Stimulated activated CD4-positive, alpha-beta T cell treated with anti-CD3 and anti-CD28 coated beads, TNF-alpha, amount 100 ng/mL, for 4 hours (primary cell): ENCODE results near the gene ZNF530.

Experiments used
- DNase-seq, 3 experiments: peaks; one replicate each; pipeline ENCODE4 v3.0.0-alpha.2; 2020; ENCODE audit warnings: low read depth in 3 of 3

Gene ZNF530

DNA sequence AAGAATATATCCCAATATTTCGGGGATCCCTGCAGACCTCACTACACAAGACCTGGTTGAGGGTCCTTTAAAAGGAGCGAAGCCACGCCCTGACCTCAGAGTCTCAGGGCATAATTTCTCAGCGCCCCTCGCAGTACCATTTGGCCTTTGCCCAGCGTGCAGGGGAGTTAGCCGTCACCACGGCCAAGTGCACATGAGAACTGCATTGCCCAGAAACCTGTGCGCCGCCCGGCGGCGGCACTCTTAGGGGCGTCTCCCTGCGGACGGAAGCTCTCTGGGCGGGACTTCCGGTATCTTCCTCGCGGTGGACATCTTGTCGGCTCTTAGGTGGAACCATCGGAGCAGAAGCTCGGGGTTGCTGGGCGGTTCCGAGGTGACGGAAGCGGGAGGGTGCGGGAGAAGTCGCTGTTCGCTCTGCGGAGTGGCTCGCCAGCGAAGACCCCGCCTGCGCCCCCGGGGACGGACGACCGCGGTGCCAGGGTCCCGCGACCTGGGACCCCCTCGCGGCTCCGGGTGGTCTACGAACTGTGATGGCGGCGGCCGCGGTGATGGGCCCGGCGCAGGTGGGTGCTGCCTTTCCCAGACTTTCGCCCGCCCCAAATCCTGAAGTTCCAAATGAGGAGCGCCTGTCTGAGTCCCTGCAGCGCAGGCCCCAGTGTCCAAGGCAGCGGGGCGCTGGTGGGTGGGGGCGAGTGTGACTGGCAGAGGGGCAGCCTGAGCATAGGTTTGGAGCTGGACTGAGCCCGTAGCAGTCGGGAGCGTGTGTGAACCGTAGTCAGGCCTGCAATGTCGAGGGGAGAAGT lies 14.5 kb downstream of the ZNF530 start, which contains the start of gene ZNF134:
Gene ZNF134, plus strand, starts transcription at position 302 of the 803 bp plus-strand sequence. CDS start 5,227 bp downstream, outside the sequence.
- peak; percentile 69 to 81 (median 79) for DNase-seq

DNA sequence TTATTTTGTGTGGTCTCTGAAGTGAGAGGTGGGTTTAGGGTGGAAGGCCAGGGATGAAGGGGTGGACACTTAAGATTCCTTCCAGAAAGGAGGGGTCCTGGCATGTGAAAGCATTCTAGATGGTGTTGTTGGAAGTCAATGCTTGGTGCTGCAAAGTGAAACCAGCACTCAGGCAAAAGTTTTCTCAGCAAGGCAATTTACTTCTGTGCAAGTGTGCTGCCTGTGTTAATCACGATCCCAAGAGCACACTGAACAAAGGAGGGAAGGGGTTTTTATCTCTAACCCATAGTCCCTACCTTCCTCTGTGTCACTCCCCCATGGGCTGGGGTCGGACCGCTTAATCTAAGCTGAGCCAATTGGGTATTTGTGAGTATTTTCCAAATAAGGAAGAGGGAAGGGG lies 15.7 kb downstream of the ZNF530 start:
- no peak for DNase-seq

DNA sequence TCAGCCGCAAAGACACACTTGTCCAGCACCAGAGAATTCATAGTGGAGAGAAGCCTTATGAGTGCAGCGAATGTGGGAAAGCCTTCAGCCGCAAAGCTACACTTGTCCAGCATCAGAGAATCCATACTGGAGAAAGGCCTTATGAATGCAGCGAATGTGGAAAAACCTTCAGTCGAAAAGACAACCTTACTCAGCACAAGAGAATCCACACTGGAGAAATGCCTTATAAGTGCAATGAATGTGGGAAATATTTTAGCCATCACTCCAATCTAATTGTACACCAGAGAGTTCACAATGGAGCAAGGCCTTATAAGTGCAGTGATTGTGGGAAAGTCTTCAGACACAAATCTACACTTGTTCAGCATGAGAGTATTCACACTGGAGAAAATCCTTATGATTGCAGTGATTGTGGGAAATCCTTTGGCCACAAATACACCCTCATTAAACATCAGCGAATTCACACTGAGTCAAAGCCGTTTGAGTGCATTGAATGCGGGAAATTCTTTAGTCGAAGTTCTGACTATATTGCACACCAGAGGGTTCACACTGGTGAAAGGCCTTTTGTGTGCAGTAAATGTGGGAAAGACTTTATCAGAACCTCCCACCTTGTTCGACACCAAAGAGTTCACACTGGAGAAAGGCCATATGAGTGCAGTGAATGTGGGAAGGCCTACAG lies 21.1 kb downstream of the ZNF530 start:
- no peak for DNase-seq

DNA sequence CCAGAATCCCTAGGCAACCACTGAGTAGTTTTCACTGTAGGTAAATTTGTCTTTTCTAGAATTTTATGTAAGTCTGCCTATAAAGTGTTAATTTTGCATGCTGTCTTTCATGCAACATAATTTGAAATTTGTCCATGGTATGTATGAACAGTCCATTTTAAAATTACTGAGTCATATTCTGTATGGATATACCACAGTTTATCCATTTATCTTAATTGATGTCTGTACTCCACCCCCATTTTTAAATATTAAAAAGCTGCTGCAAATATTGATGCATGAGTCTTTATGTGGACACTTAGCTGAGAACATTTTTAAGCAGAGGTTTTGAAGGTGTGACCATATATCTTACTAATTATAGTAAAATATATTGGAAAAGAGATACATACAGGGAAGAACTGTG lies 23.4 kb downstream of the ZNF530 start:
- no peak for DNase-seq

DNA sequence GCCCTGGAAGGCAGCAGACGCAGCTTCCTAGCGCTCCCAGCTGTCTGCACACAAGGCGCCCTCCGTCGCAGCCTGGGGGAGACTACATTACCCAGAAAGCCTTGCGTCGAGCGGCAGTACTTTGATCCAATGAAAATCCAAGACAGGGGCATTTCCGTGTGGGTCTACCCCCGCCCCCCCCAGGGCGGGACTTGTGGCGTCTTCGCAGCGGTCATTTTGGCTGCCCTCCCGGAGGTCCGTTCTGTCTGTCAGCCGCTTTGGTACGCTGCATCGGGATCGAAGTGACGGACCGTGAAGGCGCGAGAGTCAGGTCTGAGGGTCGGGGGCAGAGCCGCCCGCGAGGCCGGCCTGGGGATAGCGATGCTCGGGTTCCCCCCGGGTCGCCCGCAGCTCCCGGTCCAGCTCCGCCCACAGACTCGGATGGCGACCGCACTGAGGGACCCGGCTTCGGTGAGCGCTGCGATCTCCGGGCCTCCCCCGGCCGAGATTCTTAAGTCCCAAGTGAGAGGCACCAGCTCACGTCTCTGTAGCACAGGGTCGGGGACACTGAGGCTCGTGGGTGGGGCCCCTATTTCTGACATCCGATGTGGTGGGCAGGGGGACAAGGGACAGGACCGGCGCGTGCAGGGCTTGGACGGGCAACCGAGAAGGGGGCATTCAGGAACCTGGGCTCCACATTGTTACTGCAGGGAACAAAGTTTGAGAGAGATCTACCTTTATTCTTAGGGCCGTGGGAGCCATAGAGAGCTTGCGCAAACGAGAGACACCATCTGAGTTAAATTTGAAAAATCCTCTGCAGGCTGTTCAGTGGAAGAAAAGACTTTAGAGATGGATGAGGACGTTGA lies 33.5 kb downstream of the ZNF530 start, which contains the start of gene ZNF211:
Gene ZNF211, plus strand, starts transcription at position 182 of the 845 bp plus-strand sequence. Its CDS starts 179 bp downstream, at position 361.
- peak; percentile 61 to 80 (median 72) for DNase-seq

DNA sequence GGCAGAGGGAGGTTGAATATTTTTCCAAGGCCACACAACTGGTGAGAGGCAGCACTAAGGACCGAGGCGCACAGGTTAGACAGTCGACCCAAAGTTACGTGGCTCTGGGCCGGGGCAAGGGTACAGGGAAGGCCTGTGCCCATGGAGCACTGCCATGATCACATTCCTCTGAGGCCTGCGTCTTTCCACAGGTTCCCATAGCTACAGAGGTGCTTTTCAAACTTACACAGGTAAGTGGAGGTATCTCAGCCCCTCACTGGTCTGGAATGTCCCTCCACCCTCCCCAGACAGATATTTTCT lies 34.1 kb downstream of the ZNF530 start:
- no peak for DNase-seq

DNA sequence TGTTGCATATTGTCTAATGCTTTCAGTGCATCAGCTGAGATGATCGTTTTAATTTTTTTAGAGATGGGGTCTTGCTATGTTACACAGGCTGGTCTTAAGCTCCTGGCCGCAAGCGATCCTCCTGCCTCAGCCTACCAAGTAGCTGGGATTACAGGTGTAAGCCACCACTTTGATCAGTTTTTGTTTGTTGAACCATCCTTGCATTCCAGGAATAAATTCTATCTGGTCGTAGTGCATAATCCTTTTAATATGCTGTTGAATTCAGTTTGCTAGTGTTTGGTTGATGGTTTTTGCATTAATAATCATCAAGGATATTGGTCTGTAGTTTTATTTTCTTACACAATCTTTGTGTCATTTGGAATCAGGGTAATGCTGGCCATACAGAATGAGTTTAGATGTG lies 37.7 kb downstream of the ZNF530 start:
- no peak for DNase-seq

DNA sequence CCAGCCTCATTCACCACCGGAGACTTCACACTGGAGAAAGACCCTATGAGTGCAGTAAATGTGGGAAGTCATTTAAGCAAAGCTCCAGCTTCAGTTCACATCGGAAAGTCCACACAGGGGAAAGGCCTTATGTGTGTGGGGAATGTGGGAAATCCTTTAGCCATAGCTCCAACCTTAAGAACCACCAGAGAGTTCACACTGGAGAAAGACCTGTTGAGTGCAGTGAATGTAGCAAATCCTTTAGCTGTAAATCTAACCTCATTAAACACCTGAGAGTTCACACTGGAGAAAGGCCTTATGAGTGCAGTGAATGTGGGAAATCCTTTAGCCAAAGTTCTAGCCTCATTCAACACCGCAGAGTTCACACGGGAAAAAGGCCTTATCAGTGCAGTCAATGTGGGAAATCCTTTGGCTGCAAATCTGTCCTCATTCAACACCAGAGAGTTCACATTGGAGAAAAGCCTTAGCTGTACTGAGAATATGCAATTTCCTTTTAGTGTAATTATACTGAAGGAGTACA lies 42.1 kb downstream of the ZNF530 start:
- DNase-seq, result no peak

DNA sequence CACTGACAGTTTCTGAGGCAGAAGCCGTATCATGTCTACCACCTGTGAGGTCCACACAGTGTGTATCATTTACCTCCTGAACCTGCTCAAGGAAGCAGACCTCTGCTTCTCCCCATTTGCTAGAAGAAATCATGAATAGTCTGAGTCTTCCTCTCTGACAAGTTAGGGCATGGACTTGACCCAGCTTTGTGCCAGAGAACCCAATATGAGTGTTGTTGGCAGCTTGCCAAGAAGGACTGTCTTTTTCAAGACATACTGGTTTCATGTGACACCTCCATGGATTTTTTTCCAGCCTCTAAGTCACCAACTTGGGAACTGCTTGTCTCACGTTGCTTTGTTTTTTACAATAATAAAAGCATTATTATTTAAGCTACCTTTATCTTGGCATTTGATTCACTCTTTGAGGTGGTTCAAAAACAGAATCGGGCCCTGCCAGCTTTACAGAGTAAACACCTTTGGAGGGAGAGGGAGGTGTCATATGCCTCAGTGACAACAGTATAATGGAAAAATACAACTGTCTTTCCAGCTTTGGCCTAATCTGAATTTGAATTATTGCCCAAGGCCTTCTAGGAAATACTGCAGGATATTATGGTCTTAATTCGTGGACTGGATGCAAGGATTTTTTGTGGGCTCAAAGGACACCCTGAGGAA lies 42.8 kb downstream of the ZNF530 start:
- DNase-seq, result no peak

DNA sequence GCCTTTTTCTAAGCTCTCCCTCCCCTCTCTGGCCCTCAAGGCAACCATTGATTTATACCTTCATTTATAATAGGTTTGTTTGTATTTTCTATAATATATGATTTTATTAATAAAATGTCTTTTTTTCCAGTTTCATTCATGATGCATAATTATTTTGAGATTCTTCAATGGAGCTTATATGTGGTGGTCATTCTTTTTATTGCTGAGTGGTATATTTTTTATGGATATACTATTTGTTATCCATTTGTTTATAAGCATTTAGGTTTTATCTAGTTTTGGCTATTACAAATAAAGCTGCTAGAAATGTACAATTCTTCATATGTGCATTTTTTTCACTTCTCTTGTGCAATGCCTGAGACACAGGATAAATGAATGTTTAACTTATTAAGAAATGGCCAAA lies 44.0 kb downstream of the ZNF530 start:
- no peak for DNase-seq

DNA sequence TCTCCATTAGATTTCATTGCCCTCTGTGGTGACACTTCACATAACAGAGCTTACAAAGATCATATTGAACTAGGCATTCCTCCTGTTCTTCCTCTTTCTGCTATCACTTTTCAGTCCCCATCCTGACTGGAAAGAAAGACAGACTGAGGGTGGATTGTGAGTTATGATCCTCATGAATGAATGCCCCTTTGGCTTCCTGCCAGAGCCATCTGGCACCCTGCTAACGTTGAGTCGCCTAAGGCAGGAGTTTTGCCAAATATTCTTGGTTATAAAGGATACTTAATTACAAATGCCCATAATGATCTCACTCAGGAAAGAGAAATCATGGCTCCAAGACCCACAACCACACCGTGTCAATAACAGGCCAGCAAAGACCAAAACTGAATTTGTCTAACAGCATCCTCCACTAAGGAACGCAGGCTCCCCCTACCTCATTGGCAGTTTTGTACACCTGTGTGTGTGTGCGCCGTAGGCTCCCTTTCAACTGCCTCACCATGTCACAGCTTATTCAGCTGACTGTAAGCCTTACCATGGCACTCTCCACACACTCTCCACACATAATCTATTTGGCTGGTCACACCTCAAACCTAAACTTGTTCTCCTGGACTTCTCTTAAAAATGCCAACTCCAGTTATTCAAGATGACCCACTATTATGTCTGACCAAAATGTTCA lies 48.8 kb downstream of the ZNF530 start:
- no peak for DNase-seq

DNA sequence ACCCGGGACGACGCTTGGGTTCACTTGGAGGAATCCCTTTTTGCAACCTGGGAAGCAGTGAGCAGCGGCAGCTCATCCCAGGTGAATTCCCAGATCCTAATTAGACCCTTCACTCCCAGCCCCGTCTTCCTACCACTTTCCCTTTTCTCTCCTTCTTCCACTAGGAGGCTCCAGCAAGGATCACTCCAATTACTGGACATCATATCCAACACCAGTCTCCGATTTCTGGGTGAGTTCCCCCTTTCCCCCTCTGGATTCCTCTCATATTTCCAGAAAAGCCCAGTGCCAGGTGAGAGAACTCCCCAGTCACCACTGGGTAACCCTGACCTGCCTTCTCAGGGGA lies 51.9 kb downstream of the ZNF530 start:
- no peak for DNase-seq

DNA sequence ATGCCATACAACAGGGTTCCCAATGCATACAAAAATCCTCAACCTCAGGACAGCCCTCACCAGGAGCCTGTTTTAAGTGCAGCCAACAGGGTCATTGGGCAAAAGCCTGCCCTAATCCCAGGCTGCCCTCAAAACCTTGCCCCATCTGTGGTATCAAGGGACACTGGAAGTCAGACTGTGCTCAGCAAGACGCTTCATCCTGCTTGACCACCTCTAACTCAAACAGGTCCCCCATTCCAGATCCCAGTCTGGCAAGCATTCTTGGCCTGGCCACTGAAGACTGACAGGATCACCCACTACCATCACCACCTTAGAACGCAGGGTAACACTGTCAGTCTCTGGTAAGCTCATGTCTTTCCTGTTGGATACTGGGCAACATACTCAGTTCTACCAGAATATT lies 54.0 kb downstream of the ZNF530 start:
- no peak for DNase-seq

DNA sequence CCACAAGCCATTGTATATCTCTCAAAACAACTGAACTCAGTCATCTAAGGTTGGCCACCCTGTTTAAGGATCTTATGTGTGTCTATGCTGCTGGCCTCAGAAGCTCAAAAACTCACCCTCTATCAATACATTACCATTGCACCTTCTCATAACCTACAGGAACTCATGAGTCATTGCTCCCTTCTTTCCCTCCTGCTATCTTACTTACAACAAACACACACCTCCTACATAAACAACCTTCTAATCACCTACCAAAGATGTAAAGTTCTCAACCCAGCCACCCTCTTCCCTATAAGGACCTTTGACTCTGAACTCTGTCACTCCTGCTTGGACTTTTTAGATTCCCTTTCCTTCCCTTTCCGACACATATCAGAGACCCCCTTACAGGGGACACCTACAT lies 55.8 kb downstream of the ZNF530 start:
- no peak for DNase-seq

DNA sequence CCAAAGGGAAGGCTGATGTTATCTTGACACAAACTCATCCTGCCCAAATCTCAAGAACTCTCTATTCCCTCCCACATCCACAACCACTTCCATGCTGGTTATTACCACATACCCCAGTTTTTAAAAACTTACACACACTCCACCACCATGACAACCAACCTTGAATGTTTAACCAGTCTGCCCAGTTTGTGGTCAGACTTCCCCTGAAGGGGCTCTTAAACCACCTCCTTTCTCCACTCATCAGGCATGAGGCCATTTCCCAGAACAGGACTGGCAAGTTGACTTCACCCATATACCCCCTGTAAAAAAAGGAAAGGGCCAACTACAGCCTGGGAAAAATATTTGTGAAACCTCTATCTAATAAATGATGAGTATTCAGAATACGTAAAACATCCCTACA lies 56.7 kb downstream of the ZNF530 start:
- no peak for DNase-seq
